Iris pigment epithelial cell (primary cell): ENCODE results near the gene PSMC4.

Source experiments
- DNase-seq: peaks from one replicate; pipeline ENCODE4 v3.0.0-alpha.2; 2011; ENCODE audit warnings: low read depth

Gene PSMC4

GRCh38 chr19:39993605-39994004 lies 22.6 kb downstream of the PSMC4 start:
- DNase-seq = no peak

- DNase-seq = no peak
These were observed 23.4 kb downstream of the PSMC4 start for GRCh38 chr19:39994361-39994760.

- no peak for DNase-seq
These were observed 24.8 kb downstream of the PSMC4 start for GRCh38 chr19:39995794-39996193.

GRCh38 chr19:39996218-39996810 lies 25.3 kb downstream of the PSMC4 start:
- peak; percentile 59 for DNase-seq

- peak; percentile 90 for DNase-seq
These were observed 26.1 kb downstream of the PSMC4 start, which contains the start of gene ZNF546 for GRCh38 chr19:39996811-39997637. TSS of gene ZNF546 (plus strand) at chr19:39997060. CDS start at chr19:39998327, 1,267 bp downstream.

- DNase-seq = peak; percentile 28
These were observed 26.8 kb downstream of the PSMC4 start for GRCh38 chr19:39997638-39998216.

- DNase-seq = peak; percentile 11
These were observed 27.5 kb downstream of the PSMC4 start for GRCh38 chr19:39998501-39998900.

- no peak for DNase-seq
These were observed 34.8 kb downstream of the PSMC4 start for GRCh38 chr19:40005691-40006272.

- peak; percentile 90 for DNase-seq
These were observed 35.3 kb downstream of the PSMC4 start for GRCh38 chr19:40006273-40006691.

- no peak for DNase-seq
These were observed 38.7 kb downstream of the PSMC4 start for GRCh38 chr19:40009674-40010073.

- no peak for DNase-seq
These were observed 43.0 kb downstream of the PSMC4 start for GRCh38 chr19:40013991-40014390.

- no peak for DNase-seq
These were observed 53.0 kb downstream of the PSMC4 start for GRCh38 chr19:40023969-40024368.

GRCh38 chr19:40025938-40026596 lies 55.1 kb downstream of the PSMC4 start:
- DNase-seq = no peak

- DNase-seq = no peak
These were observed 55.6 kb downstream of the PSMC4 start for GRCh38 chr19:40026597-40026970.
